ENCODE data around the gene HAGHL. TPM values are rescaled to one million over a fixed set of nuclear protein-coding genes. Genes with fewer than 3 reads are reported as not detected.

HAGHL gene
- total RNA-seq, 1 experiment from 2014 or later = 2.5 TPM

DNA sequence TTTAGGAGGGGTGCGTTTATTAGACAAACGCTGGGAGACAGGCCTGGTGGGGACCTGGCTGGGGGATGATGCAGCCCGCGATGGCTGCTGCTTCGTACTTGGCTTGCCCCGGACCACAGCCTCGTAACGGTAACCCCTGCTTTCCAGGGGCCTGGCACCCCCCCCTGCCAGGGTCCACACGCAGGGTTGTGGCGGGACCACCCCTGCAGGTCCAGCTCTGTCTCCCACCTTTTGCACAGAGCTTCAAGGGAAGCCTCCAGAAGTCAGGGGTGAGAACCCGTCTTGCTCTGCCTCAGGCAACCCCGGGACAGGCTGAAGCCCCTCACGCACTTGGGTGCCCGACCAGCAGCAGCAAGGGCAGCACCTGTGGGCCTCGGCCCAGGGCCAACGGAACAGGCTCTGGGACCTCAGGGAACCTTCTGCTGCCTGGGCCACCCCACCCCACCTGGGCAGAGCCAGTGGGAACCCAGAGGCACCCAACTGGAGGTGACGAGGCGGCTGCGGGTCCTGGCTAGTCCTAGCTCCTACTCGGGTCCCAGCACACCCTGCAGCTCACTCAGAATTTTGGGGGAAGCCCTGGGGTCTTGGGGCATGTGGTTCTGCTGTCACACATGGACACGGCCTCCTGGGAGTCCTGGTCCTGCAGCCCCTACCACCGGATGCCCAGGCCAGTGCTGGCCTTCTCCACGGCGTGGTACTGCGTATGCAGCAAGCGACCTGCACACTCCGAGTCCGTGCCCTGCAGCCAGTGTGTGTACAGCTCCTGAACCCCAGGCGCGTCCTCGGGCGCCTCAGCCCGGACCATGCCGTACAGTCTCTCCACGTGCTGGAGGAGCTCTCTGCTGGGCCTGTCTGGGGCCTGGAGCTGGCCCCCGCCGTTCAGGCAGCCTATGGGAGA, 3.1 kb downstream of the HAGHL start:
- ChIA-PET CTCF (interaction anchor here (0.8 kb wide), 1 partner anchor 18 kb away, joined by 3 read pairs; no protein-coding TSS in a partner anchor), POLR2A (ENCODE audit: low non-redundant PET) (no interaction called here)
- Histone ChIP-seq H3K36me3 (ENCODE audit: insufficient read depth, low read length, poor library complexity, severe bottlenecking) (peaks cover 7% of the 10 kb centered on the region), H3K9me3 (ENCODE audit: low read depth, low read length, poor library complexity, severe bottlenecking) (no peaks in the 10 kb centered on the region), H3K27ac (ENCODE audit: low read depth, low read length, poor library complexity, severe bottlenecking) (no peak overlapping the region), H3K4me3 (ENCODE audit: low read depth, low read length, poor library complexity, severe bottlenecking) (no peak overlapping the region), H3K4me1 (ENCODE audit: insufficient read depth, low read length, poor library complexity, severe bottlenecking) (peaks cover 10% of the 10 kb centered on the region), H3K27me3 (replicated peaks; ENCODE audit: insufficient read depth, low read depth, low read length, poor library complexity) (no peaks in the 10 kb centered on the region)
- intact Hi-C loops (cut with micrococcal nuclease; ENCODE audit: unreplicated experiment) = no loop called here
- TF ChIP-seq, protein P1, sequence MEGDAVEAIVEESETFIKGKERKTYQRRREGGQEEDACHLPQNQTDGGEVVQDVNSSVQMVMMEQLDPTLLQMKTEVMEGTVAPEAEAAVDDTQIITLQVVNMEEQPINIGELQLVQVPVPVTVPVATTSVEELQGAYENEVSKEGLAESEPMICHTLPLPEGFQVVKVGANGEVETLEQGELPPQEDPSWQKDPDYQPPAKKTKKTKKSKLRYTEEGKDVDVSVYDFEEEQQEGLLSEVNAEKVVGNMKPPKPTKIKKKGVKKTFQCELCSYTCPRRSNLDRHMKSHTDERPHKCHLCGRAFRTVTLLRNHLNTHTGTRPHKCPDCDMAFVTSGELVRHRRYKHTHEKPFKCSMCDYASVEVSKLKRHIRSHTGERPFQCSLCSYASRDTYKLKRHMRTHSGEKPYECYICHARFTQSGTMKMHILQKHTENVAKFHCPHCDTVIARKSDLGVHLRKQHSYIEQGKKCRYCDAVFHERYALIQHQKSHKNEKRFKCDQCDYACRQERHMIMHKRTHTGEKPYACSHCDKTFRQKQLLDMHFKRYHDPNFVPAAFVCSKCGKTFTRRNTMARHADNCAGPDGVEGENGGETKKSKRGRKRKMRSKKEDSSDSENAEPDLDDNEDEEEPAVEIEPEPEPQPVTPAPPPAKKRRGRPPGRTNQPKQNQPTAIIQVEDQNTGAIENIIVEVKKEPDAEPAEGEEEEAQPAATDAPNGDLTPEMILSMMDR (conservative IDR thresholded peaks at IDR 0.05; ENCODE audit: low read depth, low read length) = no peak
- no peak for TF ChIP-seq EZH2 (IDR thresholded peaks at IDR 0.05; ENCODE audit: borderline replicate concordance, low read depth, low read length, poor library complexity, severe bottlenecking)
- no TSS peak for BruUV-seq (replicated peaks)
- no peak for DNase-seq (ENCODE audit: low spot score)

DNA sequence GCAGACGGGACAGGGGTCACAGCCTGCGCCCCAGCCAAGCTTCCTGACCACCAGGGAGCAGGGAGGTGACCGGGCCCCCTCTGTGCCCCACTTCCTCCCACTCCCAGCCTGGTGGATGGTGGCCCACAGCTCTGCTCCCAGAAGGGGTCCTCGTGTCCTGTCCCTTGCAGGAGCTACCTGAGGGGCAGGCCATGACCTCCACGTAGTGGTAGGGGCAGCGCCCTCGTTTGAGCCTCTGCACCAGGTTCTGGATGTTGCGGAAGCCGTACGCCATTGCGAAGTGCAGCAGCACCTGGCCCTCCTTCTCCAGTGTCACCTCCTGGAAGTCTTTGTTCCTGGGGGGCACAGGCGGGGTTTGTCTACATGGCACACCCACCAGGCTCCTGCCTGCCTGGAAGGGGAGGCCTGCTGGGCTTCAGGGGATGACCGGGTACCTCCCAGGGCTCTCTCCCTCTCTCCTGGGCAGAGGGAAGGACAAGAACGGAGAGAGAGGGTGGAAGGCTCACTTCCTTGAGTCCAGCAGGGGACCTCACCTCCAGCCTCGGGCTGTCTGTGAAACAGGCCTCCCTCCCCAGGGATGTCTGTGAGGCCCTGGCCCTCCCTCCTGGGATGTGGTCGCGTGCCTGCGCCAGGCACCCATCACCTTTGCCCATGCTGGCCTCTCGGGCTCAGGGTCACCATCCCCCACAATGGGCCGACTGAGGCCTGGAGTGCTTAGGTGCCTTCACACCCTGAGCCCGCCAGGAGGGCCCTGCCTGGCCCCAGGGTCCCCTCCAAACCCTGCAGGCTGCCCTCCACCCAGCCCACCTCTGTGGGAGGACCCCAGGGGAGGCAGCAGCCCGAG, 4.0 kb downstream of the HAGHL start:
- no TSS peak for BruUV-seq (replicated peaks)
- no peak for DNase-seq (ENCODE audit: low spot score)
- no peak overlapping the region for H3K27ac ChIP-seq (ENCODE audit: low read depth, low read length, poor library complexity, severe bottlenecking)
- intact Hi-C loops (cut with micrococcal nuclease; ENCODE audit: unreplicated experiment) = no loop called here
- no peaks in the 10 kb centered on the region for H3K27me3 ChIP-seq (replicated peaks; ENCODE audit: insufficient read depth, low read depth, low read length, poor library complexity)
- peaks cover 7% of the 10 kb centered on the region for H3K36me3 ChIP-seq (ENCODE audit: insufficient read depth, low read length, poor library complexity, severe bottlenecking)
- H3K9me3 ChIP-seq (ENCODE audit: low read depth, low read length, poor library complexity, severe bottlenecking) = no peaks in the 10 kb centered on the region
- H3K4me1 ChIP-seq (ENCODE audit: insufficient read depth, low read length, poor library complexity, severe bottlenecking) = peaks cover 10% of the 10 kb centered on the region
- TF ChIP-seq, protein P1 (conservative IDR thresholded peaks at IDR 0.05; ENCODE audit: low read depth, low read length) = no peak
- TF ChIP-seq EZH2 (IDR thresholded peaks at IDR 0.05; ENCODE audit: borderline replicate concordance, low read depth, low read length, poor library complexity, severe bottlenecking) = no peak
- H3K4me3 ChIP-seq (ENCODE audit: low read depth, low read length, poor library complexity, severe bottlenecking) = no peak overlapping the region
- ChIA-PET POLR2A (ENCODE audit: low non-redundant PET) (no interaction called here), CTCF (no interaction called here)

DNA sequence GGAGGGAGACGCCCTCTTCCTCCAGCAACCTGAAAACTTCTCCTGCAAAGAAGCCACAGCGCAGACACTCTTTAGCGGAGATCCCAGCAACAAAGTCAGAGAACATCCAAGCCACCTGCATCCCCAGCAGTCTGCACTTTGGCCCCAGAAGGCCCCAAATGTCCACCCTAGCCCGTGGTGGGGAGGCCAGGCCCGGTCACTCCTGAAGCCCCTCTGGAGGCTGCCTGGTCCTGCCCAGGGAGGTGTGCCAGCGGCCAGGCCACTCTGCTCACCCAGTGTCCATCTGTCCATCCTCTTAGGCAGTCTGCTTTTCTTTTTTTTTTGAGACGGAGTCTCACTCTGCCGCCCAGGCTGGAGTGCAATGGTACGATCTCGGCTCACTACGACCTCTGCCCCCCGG, 5.4 kb downstream of the HAGHL start:
- no peaks in the 10 kb centered on the region for H3K9me3 ChIP-seq (ENCODE audit: low read depth, low read length, poor library complexity, severe bottlenecking)
- ChIA-PET CTCF (no interaction called here), POLR2A (ENCODE audit: low non-redundant PET) (no interaction called here)
- H3K4me1 ChIP-seq (ENCODE audit: insufficient read depth, low read length, poor library complexity, severe bottlenecking) = peaks cover 8% of the 10 kb centered on the region
- DNase-seq (ENCODE audit: low spot score) = no peak
- H3K27me3 ChIP-seq (replicated peaks; ENCODE audit: insufficient read depth, low read depth, low read length, poor library complexity) = no peaks in the 10 kb centered on the region
- no peak overlapping the region for H3K27ac ChIP-seq (ENCODE audit: low read depth, low read length, poor library complexity, severe bottlenecking)
- H3K4me3 ChIP-seq (ENCODE audit: low read depth, low read length, poor library complexity, severe bottlenecking) = no peak overlapping the region
- H3K36me3 ChIP-seq (ENCODE audit: insufficient read depth, low read length, poor library complexity, severe bottlenecking) = peaks cover 14% of the 10 kb centered on the region
- BruUV-seq (replicated peaks) = no TSS peak
- intact Hi-C loops (cut with micrococcal nuclease; ENCODE audit: unreplicated experiment) = no loop called here
- TF ChIP-seq EZH2 (IDR thresholded peaks at IDR 0.05; ENCODE audit: borderline replicate concordance, low read depth, low read length, poor library complexity, severe bottlenecking) = no peak
- TF ChIP-seq, protein P1 (conservative IDR thresholded peaks at IDR 0.05; ENCODE audit: low read depth, low read length) = no peak

Measured in A673 (cell line).